Activated CD4-positive, alpha-beta memory T cell treated with anti-CD3 and anti-CD28 coated beads, Interleukin-2, amount 10 ng/mL, durations not matched to agents 7 days and 5 days (primary cell): Measurements from ENCODE around the gene MRPL11. TPM values are rescaled to one million over a fixed set of nuclear protein-coding genes. Genes with fewer than 3 reads are reported as not detected.
A peak's percentile ranks its signal among the peaks of the same experiment; 100 is the strongest.

Experiments used
- CTCF ChIA-PET: fragments of 350-600 bp; sonication (Branson Sonifier 250); formaldehyde crosslinking; loops from one replicate; lab custom pipeline; 2021; ENCODE audit warnings: antibody characterized with exemption, inconsistent platforms; lab: Charles Lee
- POLR2A ChIA-PET: fragments of 350-600 bp; sonication (Branson Sonifier 250); formaldehyde crosslinking; loops from one replicate; lab custom pipeline; 2021; ENCODE audit warnings: antibody characterized with exemption; lab: Charles Lee
- DNase-seq: peaks from one replicate; pipeline ENCODE4 v3.0.0-alpha.2; 2020
- H3K27ac Mint-ChIP-seq: one replicate; pipeline ENCODE4 v1.8.0; 2021; ENCODE audit warnings: mild to moderate bottlenecking, mixed read lengths
- H3K27me3 Mint-ChIP-seq: one replicate; pipeline ENCODE4 v1.8.0; 2021; ENCODE audit warnings: mixed read lengths
- H3K36me3 Mint-ChIP-seq: one replicate; pipeline ENCODE4 v1.8.0; 2021; ENCODE audit warnings: low read depth, mixed read lengths
- H3K4me1 Mint-ChIP-seq: one replicate; pipeline ENCODE4 v1.8.0; 2021; ENCODE audit warnings: mixed read lengths
- H3K4me3 Mint-ChIP-seq: one replicate; pipeline ENCODE4 v1.8.0; 2021; ENCODE audit warnings: mild to moderate bottlenecking, mixed read lengths
- H3K9me3 Mint-ChIP-seq: one replicate; pipeline ENCODE4 v1.8.0; 2021; ENCODE audit warnings: mixed read lengths
- total RNA-seq, 2 experiments: library from RNA; stranded (reverse); gene quantifications; one replicate each; pipeline ENCODE4 v1.2.3, GENCODE V29; 2021

MRPL11 gene
- total RNA-seq: 10 to 100 TPM; 44.2 to 55.3 TPM

GRCh38 chr11:66438504-66439466 lies at the start of gene MRPL11:
MRPL11 (minus strand) TSS chr11:66438848; CDS start chr11:66438754, 94 bp downstream.
- Mint-ChIP-seq H3K27ac (peak within 1 kb of the TSS; percentile 89), H3K4me3 (peak within 1 kb of the TSS; percentile 88), H3K36me3 (peaks cover 10% of the 10 kb centered on the region), H3K4me1 (peaks cover 24% of the 10 kb centered on the region), H3K9me3 (peaks cover 5% of the 10 kb centered on the region), H3K27me3 (no peaks in the 10 kb centered on the region)
- ChIA-PET POLR2A (interaction anchor here (0.6 to 2.3 kb wide), 19 partner anchors 11 to 404 kb away, joined by 3 to 17 read pairs (median 4); partner anchors contain the start of genes B4GAT1, BRMS1, DPP3 and NPAS4), CTCF (interaction anchor here (0.5 to 3.2 kb wide), 33 partner anchors 8 to 410 kb away, joined by 3 to 25 read pairs (median 7); partner anchors contain the start of genes DPP3, PELI3, RBM4B and YIF1A)
- DNase-seq: peak; percentile 91

GRCh38 chr11:66484806-66485380 lies 46.2 kb upstream of the MRPL11 start:
- H3K4me1 Mint-ChIP-seq: peaks cover 16% of the 10 kb centered on the region
- DNase-seq: no peak
- no peak overlapping the region for H3K27ac Mint-ChIP-seq
- H3K4me3 Mint-ChIP-seq: no peak overlapping the region
- H3K9me3 Mint-ChIP-seq: no peaks in the 10 kb centered on the region
- CTCF ChIA-PET: no interaction called here
- peaks cover 18% of the 10 kb centered on the region for H3K36me3 Mint-ChIP-seq
- POLR2A ChIA-PET: interaction anchor here (1.1 kb wide), 1 partner anchor 19 kb away, joined by 3 read pairs; the partner anchor contains the start of gene PELI3
- no peaks in the 10 kb centered on the region for H3K27me3 Mint-ChIP-seq

GRCh38 chr11:66480117-66480938 lies 41.7 kb upstream of the MRPL11 start, which contains the start of gene DPP3:
DPP3 (plus strand) TSS chr11:66480434; CDS start chr11:66482201, 1,767 bp downstream.
- H3K27me3 Mint-ChIP-seq: no peaks in the 10 kb centered on the region
- H3K4me1 Mint-ChIP-seq: peaks cover 27% of the 10 kb centered on the region
- ChIA-PET POLR2A (interaction anchor here (0.6 to 2.4 kb wide), 27 partner anchors 11 to 363 kb away, joined by 3 to 28 read pairs (median 4); partner anchors contain the start of genes ACTN3, MRPL11, NPAS4 and PELI3), CTCF (interaction anchor here (0.6 to 3.7 kb wide), 13 partner anchors 11 to 198 kb away, joined by 3 to 37 read pairs (median 5); partner anchors contain the start of genes CCDC87, MRPL11, NPAS4 and PELI3)
- peak within 1 kb of the TSS; percentile 86 for H3K27ac Mint-ChIP-seq
- H3K4me3 Mint-ChIP-seq: peak within 1 kb of the TSS; percentile 78
- DNase-seq: peak; percentile 97
- H3K36me3 Mint-ChIP-seq: peaks cover 4% of the 10 kb centered on the region
- H3K9me3 Mint-ChIP-seq: no peaks in the 10 kb centered on the region

GRCh38 chr11:66479394-66480116 lies 40.9 kb upstream of the MRPL11 start:
- H3K36me3 Mint-ChIP-seq: peaks cover under 1% of the 10 kb centered on the region
- ChIA-PET POLR2A (interaction anchor here (0.6 to 2.4 kb wide), 25 partner anchors 10 to 364 kb away, joined by 3 to 28 read pairs (median 4); partner anchors contain the start of genes ACTN3, MRPL11, NPAS4 and PELI3), CTCF (interaction anchor here (0.8 to 3.7 kb wide), 16 partner anchors 10 to 199 kb away, joined by 3 to 37 read pairs (median 5); partner anchors contain the start of genes BBS1, CCDC87, MRPL11 and NPAS4)
- peaks cover 25% of the 10 kb centered on the region for H3K4me1 Mint-ChIP-seq
- H3K4me3 Mint-ChIP-seq: peak overlapping the region; percentile 78
- no peaks in the 10 kb centered on the region for H3K9me3 Mint-ChIP-seq
- no peak for DNase-seq
- peak overlapping the region; percentile 86 for H3K27ac Mint-ChIP-seq
- no peaks in the 10 kb centered on the region for H3K27me3 Mint-ChIP-seq

- Mint-ChIP-seq H3K9me3 (no peaks in the 10 kb centered on the region), H3K27ac (peak overlapping the region; percentile 86), H3K4me3 (peak overlapping the region; percentile 78), H3K36me3 (no peaks in the 10 kb centered on the region), H3K4me1 (peaks cover 25% of the 10 kb centered on the region), H3K27me3 (no peaks in the 10 kb centered on the region)
- DNase-seq: peak; percentile 28
- CTCF ChIA-PET: interaction anchor here (0.6 to 3.7 kb wide), 7 partner anchors 10 to 61 kb away, joined by 3 to 37 read pairs (median 4); partner anchors contain the start of genes BBS1, MRPL11 and PELI3
- POLR2A ChIA-PET: interaction anchor here (0.5 to 2.4 kb wide), 5 partner anchors 9 to 160 kb away, joined by 3 to 28 read pairs (median 15); partner anchors contain the start of genes MRPL11, PELI3 and RBM4
Measured at GRCh38 chr11:66478729-66479393, 40.2 kb upstream of the MRPL11 start.

- Mint-ChIP-seq H3K4me3 (peak overlapping the region; percentile 24), H3K4me1 (peaks cover 23% of the 10 kb centered on the region), H3K36me3 (no peaks in the 10 kb centered on the region), H3K9me3 (no peaks in the 10 kb centered on the region), H3K27ac (no peak overlapping the region), H3K27me3 (no peaks in the 10 kb centered on the region)
- ChIA-PET POLR2A (no interaction called here), CTCF (interaction anchor here (0.6 to 3.7 kb wide), 3 partner anchors 9 to 201 kb away, joined by 3 to 37 read pairs (median 3); partner anchors contain the start of genes PELI3 and RBM4B)
- DNase-seq: no peak
Measured at GRCh38 chr11:66477263-66478201, 38.9 kb upstream of the MRPL11 start.

- Mint-ChIP-seq H3K9me3 (no peaks in the 10 kb centered on the region), H3K4me3 (no peak overlapping the region), H3K36me3 (no peaks in the 10 kb centered on the region), H3K27ac (no peak overlapping the region), H3K27me3 (no peaks in the 10 kb centered on the region), H3K4me1 (peaks cover 19% of the 10 kb centered on the region)
- ChIA-PET CTCF (interaction anchor here (0.6 kb wide), 1 partner anchor 31 kb away, joined by 3 read pairs; no protein-coding TSS in a partner anchor), POLR2A (no interaction called here)
- no peak for DNase-seq
Measured at GRCh38 chr11:66476841-66477251, 38.2 kb upstream of the MRPL11 start.

GRCh38 chr11:66476173-66476840 lies 37.7 kb upstream of the MRPL11 start:
- CTCF ChIA-PET: no interaction called here
- no peak for DNase-seq
- peaks cover 17% of the 10 kb centered on the region for H3K4me1 Mint-ChIP-seq
- H3K36me3 Mint-ChIP-seq: no peaks in the 10 kb centered on the region
- H3K27ac Mint-ChIP-seq: no peak overlapping the region
- H3K4me3 Mint-ChIP-seq: no peak overlapping the region
- H3K9me3 Mint-ChIP-seq: no peaks in the 10 kb centered on the region
- POLR2A ChIA-PET: no interaction called here
- no peaks in the 10 kb centered on the region for H3K27me3 Mint-ChIP-seq

GRCh38 chr11:66475349-66476172 lies 36.9 kb upstream of the MRPL11 start:
- no peak overlapping the region for H3K4me3 Mint-ChIP-seq
- no peaks in the 10 kb centered on the region for H3K27me3 Mint-ChIP-seq
- ChIA-PET CTCF (no interaction called here), POLR2A (no interaction called here)
- no peaks in the 10 kb centered on the region for H3K9me3 Mint-ChIP-seq
- H3K4me1 Mint-ChIP-seq: peaks cover 11% of the 10 kb centered on the region
- no peak for DNase-seq
- no peaks in the 10 kb centered on the region for H3K36me3 Mint-ChIP-seq
- H3K27ac Mint-ChIP-seq: no peak overlapping the region
